ENCODE data around the gene TRAK2.

DNA sequence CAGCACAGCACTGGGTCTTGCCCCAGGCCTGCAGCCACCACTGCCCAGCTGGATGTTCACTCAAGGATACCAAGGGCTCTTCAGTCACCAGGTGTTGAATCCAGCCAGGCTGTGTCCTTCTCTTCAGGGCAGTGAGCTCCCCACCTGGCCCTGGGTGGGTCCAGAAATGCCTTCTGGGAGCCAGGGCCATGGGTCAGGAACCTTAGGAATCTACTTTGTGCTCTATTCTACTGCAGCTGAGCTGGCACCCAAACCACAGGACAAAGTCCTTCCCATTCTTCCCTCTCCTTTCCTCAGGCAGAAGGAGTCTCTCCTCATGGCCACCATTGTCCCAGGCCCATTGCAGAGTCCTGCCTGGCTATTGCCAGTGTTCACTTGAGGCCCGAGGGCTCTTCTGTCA is 13.3 kb upstream of the TRAK2 start:
- TF ChIP-seq, protein P1, sequence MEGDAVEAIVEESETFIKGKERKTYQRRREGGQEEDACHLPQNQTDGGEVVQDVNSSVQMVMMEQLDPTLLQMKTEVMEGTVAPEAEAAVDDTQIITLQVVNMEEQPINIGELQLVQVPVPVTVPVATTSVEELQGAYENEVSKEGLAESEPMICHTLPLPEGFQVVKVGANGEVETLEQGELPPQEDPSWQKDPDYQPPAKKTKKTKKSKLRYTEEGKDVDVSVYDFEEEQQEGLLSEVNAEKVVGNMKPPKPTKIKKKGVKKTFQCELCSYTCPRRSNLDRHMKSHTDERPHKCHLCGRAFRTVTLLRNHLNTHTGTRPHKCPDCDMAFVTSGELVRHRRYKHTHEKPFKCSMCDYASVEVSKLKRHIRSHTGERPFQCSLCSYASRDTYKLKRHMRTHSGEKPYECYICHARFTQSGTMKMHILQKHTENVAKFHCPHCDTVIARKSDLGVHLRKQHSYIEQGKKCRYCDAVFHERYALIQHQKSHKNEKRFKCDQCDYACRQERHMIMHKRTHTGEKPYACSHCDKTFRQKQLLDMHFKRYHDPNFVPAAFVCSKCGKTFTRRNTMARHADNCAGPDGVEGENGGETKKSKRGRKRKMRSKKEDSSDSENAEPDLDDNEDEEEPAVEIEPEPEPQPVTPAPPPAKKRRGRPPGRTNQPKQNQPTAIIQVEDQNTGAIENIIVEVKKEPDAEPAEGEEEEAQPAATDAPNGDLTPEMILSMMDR (IDR thresholded peaks at IDR 0.05) = no peak
- TF ChIP-seq POLR2A (IDR thresholded peaks at IDR 0.05) = no peak

All from esophagus squamous epithelium (tissue), 4 donors.